OCI-LY1 (cell line): ENCODE data around the gene CACNA1C.

Experiments used
- CTCF ChIP-seq: fragments of 200-600 bp; sonication (generic), shearing (Covaris generic); IDR thresholded peaks from 2 replicates; pipeline ENCODE4 v1.5.1; 2017; ENCODE audit warnings: mild to moderate bottlenecking, antibody characterized with exemption, low read length, moderate library complexity, mixed read lengths
- EZH2 ChIP-seq: fragments of 200-600 bp; sonication (generic), shearing (Covaris generic); IDR thresholded peaks from 2 replicates; pipeline ENCODE4 v1.8.0; 2017; ENCODE audit warnings: borderline replicate concordance, mixed run types, mild to moderate bottlenecking, antibody characterized with exemption, low read length, moderate library complexity, mixed read lengths

- TF ChIP-seq CTCF (no peak), EZH2 (no peak)
Observed at GRCh38 chr12:2211119-2211518, 158.3 kb downstream of the CACNA1C start.
